OCI-LY1 (cell line): ENCODE measurements around the gene FABP1.

Experiments
- EZH2 ChIP-seq: fragments of 200-600 bp; sonication (generic), shearing (Covaris generic); IDR thresholded peaks from 2 replicates; pipeline ENCODE4 v1.8.0; 2017; ENCODE audit warnings: borderline replicate concordance, mixed run types, mild to moderate bottlenecking, antibody characterized with exemption, low read length, moderate library complexity, mixed read lengths
- TF ChIP-seq, protein P1 (sequence below): fragments of 200-600 bp; sonication (generic), shearing (Covaris generic); IDR thresholded peaks from 2 replicates; pipeline ENCODE4 v1.5.1; 2017; ENCODE audit warnings: mild to moderate bottlenecking, antibody characterized with exemption, low read length, moderate library complexity, mixed read lengths

DNA sequence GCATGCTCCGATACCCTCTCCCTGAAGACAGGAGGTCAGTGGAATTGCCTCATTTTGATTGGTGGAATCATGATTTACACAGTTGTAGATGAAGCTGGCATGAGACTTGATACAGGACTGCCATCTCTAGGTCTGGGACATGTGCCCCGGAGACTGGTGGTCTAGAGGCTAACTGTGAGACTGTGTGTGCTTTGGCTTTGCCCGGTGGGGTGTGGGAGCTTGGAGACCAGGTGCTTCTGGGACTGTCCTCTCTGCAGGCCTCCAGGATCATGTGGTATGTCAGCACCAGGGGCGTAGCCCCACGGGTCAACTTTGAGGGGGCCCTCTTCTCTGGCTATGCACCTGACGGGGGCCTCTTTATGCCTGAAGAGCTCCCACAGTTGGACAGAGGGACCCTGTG is 45.0 kb upstream of the FABP1 start:
- no peak for TF ChIP-seq EZH2
- TF ChIP-seq, protein P1, sequence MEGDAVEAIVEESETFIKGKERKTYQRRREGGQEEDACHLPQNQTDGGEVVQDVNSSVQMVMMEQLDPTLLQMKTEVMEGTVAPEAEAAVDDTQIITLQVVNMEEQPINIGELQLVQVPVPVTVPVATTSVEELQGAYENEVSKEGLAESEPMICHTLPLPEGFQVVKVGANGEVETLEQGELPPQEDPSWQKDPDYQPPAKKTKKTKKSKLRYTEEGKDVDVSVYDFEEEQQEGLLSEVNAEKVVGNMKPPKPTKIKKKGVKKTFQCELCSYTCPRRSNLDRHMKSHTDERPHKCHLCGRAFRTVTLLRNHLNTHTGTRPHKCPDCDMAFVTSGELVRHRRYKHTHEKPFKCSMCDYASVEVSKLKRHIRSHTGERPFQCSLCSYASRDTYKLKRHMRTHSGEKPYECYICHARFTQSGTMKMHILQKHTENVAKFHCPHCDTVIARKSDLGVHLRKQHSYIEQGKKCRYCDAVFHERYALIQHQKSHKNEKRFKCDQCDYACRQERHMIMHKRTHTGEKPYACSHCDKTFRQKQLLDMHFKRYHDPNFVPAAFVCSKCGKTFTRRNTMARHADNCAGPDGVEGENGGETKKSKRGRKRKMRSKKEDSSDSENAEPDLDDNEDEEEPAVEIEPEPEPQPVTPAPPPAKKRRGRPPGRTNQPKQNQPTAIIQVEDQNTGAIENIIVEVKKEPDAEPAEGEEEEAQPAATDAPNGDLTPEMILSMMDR = no peak
